GM06990 (cell line): ENCODE measurements around the gene PRR13.
A peak's percentile ranks its signal among the peaks of the same experiment; 100 is the strongest.

Experiments
- DNase-seq: peaks from one replicate; pipeline ENCODE4 v3.0.0-alpha.2; 2011; ENCODE audit not compliant: insufficient read length; ENCODE audit errors: extremely low read depth
- H3K27me3 ChIP-seq: replicated peaks from 2 replicates; pipeline ENCODE4 v1.6.0; 2011; ENCODE audit warnings: low read length; ENCODE audit not compliant: control insufficient read depth, insufficient read depth
- H3K36me3 ChIP-seq: 2 replicates; pipeline ENCODE4 v1.5.1; 2011; ENCODE audit warnings: low read length; ENCODE audit not compliant: control insufficient read depth, insufficient read depth
- H3K4me3 ChIP-seq: replicated peaks from 2 replicates; pipeline ENCODE4 v1.5.1; 2011; ENCODE audit warnings: low read depth, mild to moderate bottlenecking, control low read depth, low read length
- TF ChIP-seq, protein P1 (sequence below): IDR thresholded peaks from 2 replicates; pipeline ENCODE4 v1.5.1; 2011; ENCODE audit warnings: low read length, control low read depth, mild to moderate bottlenecking, inconsistent platforms; ENCODE audit not compliant: insufficient read depth, poor library complexity, severe bottlenecking

PRR13 gene

GRCh38 chr12:53485955-53486735 is 44.6 kb downstream of the PRR13 start:
- DNase-seq = no peak
- TF ChIP-seq, protein P1, sequence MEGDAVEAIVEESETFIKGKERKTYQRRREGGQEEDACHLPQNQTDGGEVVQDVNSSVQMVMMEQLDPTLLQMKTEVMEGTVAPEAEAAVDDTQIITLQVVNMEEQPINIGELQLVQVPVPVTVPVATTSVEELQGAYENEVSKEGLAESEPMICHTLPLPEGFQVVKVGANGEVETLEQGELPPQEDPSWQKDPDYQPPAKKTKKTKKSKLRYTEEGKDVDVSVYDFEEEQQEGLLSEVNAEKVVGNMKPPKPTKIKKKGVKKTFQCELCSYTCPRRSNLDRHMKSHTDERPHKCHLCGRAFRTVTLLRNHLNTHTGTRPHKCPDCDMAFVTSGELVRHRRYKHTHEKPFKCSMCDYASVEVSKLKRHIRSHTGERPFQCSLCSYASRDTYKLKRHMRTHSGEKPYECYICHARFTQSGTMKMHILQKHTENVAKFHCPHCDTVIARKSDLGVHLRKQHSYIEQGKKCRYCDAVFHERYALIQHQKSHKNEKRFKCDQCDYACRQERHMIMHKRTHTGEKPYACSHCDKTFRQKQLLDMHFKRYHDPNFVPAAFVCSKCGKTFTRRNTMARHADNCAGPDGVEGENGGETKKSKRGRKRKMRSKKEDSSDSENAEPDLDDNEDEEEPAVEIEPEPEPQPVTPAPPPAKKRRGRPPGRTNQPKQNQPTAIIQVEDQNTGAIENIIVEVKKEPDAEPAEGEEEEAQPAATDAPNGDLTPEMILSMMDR = no peak
- Histone ChIP-seq H3K27me3 (no peaks in the 10 kb centered on the region), H3K4me3 (no peak overlapping the region), H3K36me3 (peaks cover 36% of the 10 kb centered on the region)

DNA sequence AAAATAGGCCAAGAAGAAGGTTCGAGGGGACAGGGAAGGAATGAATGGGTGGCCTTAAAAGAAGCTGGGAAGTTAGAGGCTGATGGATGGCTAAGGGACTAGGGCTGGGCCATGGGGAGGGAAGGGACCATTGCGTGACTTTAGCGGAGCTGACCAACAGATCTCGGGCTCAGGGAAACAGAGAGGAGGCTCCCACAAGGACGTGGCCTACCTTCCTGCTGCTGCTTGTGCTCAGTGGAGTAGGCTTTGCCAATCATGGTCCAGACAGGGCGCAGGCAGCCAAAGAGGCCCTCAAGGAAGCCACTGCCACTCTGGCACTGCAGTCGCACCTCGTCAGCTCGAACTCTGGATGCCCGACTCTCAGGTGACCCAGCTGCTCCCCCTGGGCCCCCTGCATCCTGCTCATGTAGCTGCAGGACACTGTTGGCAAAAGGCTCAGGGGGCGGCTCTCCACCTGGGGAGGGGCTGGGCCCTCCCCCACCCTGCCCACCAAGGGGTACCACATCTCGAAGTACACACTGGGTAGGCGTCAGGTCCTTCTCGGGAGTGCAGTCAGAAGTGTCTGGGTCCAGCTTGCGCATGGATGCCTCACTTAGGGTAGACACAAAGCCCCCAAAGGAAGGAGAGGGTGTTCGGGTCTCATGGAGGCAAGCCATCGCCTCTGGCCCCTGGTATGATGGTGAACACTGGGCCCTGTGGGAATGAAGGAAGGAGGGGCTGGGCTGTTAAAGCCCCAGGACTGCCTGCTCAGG is 45.4 kb downstream of the PRR13 start:
- TF ChIP-seq, protein P1 = no peak
- Histone ChIP-seq H3K36me3 (peaks cover 30% of the 10 kb centered on the region), H3K4me3 (no peak overlapping the region), H3K27me3 (no peaks in the 10 kb centered on the region)
- no peak for DNase-seq

GRCh38 chr12:53489242-53489864 is 47.8 kb downstream of the PRR13 start:
- no peak for DNase-seq
- Histone ChIP-seq H3K36me3 (peaks cover 13% of the 10 kb centered on the region), H3K27me3 (no peaks in the 10 kb centered on the region), H3K4me3 (no peak overlapping the region)
- TF ChIP-seq, protein P1 = no peak

- TF ChIP-seq, protein P1 = no peak
- H3K36me3 ChIP-seq = no peaks in the 10 kb centered on the region; the same call in 1 of the 2 replicates
- no peaks in the 10 kb centered on the region for H3K27me3 ChIP-seq
- DNase-seq = no peak
- H3K4me3 ChIP-seq = no peak overlapping the region
These were observed 50.7 kb downstream of the PRR13 start for GRCh38 chr12:53492188-53492587.

DNA sequence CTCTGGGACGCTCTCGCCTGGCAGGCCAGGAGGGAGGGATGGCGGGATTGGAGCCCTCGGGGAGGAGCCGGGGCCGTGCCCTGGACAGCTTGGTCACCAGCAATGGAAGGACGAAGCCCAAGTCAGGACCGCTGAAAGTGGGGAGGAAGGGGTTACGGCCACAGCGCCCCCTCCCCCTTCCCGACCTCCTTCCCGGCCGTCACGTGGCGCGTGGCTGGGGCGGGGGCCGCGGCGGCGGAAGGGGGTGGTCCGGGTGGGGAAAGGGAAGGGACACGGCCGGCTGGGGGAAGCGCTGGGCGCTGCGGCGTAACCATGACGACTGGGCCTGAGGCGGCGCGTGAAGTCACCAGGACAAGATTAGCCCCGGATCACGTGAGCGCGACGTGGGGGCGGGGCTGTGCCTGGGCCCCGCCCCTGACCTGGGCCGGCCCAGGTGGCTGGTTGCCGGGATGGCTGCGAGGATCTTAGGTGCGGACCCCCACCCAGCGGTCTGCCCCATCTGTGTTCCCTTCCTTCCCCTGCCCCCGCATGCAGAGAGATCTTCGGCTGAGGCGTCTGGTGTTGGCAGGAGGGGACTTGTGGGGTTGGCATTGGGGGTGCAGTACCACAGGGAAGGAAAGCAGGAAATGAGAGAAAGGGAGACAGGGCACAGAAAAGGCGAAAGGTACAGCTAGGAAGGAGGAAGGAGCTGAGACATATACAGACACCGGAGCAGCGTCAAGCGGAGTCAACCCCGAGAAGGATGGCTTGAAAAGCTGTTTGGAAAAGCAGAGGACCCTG is 51.5 kb downstream of the PRR13 start:
- Histone ChIP-seq H3K27me3 (no peaks in the 10 kb centered on the region), H3K4me3 (peak overlapping the region; percentile 53), H3K36me3 (no peaks in the 10 kb centered on the region; the same call in 1 of the 2 replicates)
- TF ChIP-seq, protein P1 = no peak
- DNase-seq = peak; percentile 91
